C4-2B (cell line): Measurements from ENCODE around the gene HBA2.
A peak's percentile ranks its signal among the peaks of the same experiment; 100 is the strongest.
"Not testable (repeated sequence)": the region's sequence is repeated elsewhere in the genome, so short reads cannot be mapped to it uniquely, and the experiment has no call there.

Source experiments
- H3K27ac ChIP-seq: fragments of 450-650 bp; 2 replicates; pipeline ENCODE4 v1.5.1; 2017
- ZFX ChIP-seq: fragments of 450-650 bp; IDR thresholded peaks from 2 replicates; pipeline ENCODE4 v1.6.1; 2017
- TF ChIP-seq, protein P1 (sequence below): fragments of 450-650 bp; conservative IDR thresholded peaks from 2 replicates; pipeline ENCODE4 v1.5.1; 2017; ENCODE audit warnings: mild to moderate bottlenecking

Gene HBA2

DNA sequence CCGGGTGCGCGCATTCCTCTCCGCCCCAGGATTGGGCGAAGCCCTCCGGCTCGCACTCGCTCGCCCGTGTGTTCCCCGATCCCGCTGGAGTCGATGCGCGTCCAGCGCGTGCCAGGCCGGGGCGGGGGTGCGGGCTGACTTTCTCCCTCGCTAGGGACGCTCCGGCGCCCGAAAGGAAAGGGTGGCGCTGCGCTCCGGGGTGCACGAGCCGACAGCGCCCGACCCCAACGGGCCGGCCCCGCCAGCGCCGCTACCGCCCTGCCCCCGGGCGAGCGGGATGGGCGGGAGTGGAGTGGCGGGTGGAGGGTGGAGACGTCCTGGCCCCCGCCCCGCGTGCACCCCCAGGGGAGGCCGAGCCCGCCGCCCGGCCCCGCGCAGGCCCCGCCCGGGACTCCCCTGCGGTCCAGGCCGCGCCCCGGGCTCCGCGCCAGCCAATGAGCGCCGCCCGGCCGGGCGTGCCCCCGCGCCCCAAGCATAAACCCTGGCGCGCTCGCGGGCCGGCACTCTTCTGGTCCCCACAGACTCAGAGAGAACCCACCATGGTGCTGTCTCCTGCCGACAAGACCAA, at the start of gene HBA2:
HBA2 (plus strand) TSS at position 503 of the 568 bp plus-strand sequence; CDS start at position 540, 37 bp downstream.
- H3K27ac ChIP-seq, result not testable (repeated sequence)

DNA sequence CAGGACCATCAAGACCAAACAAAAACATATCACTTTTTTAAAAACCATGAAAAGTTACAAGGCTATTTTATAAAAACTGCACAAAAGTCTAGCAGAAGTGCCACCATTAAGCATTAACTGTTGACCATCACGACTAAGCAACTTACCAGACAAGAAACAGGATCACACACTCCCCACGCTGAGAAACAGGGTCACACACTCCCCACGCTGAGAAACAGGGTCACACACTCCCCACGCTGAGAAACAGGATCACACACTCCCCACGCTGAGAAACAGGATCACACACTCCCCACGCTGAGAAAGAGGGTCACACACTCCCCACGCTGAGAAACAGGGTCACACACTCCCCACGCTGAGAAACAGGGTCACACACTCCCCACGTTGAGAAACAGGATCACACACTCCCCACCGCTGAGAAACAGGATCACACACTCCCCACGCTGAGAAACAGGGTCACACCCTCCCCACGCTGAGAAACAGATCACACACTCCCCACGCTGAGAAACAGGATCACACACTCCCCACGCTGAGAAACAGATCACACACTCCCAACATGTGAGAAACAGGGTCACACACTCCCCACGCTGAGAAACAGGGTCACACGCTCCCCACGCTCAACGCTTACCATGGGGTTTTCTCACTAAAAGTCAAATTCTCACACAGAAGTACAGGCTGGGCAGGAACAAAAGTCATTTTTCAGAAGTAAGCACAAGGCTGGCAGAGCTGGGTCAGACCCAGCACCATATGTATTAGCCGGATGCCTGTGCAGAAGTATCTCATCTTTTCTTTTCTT, 48.9 kb upstream of the HBA2 start:
- not testable (repeated sequence) for H3K27ac ChIP-seq

DNA sequence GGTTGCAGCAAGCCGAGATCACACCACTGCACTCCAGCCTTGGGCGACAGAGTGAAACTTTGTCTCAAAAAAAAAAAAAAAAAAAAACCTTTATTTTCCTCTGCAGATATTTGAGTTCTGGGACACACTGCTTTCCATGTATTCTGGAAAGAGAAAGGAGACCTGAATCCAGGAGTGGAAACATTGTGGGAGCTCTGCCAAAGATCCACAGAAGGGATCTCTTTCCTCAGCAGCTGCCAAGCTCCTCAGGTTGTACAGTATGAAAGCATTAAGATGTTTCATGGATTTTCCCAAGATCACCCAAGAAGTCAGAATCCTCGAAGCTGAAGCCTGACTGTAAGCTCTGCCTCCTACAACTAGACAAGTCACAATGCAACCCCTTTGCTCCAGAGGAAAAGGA, 47.7 kb upstream of the HBA2 start:
- H3K27ac ChIP-seq, result no peak overlapping the region
- TF ChIP-seq ZFX, result no peak
- TF ChIP-seq, protein P1, sequence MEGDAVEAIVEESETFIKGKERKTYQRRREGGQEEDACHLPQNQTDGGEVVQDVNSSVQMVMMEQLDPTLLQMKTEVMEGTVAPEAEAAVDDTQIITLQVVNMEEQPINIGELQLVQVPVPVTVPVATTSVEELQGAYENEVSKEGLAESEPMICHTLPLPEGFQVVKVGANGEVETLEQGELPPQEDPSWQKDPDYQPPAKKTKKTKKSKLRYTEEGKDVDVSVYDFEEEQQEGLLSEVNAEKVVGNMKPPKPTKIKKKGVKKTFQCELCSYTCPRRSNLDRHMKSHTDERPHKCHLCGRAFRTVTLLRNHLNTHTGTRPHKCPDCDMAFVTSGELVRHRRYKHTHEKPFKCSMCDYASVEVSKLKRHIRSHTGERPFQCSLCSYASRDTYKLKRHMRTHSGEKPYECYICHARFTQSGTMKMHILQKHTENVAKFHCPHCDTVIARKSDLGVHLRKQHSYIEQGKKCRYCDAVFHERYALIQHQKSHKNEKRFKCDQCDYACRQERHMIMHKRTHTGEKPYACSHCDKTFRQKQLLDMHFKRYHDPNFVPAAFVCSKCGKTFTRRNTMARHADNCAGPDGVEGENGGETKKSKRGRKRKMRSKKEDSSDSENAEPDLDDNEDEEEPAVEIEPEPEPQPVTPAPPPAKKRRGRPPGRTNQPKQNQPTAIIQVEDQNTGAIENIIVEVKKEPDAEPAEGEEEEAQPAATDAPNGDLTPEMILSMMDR, result no peak

DNA sequence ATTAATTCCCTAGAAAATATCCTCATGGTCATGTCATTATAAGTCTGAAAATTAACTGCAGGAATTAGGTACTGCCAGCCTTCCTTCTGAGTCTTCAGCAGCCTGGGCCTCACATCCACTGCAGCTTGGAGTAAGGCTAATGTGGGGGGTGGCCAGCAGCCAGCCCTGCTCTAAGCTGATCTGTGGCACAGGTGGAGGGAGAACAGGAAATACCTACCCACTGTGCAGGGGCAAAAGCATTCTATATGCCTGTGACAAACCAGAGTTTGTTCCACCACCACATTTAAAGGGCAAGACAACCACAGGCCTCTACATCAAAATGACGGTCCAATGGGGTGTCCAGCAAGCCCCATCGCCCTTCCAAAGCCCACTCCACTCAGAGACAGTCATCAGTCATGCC, 43.6 kb upstream of the HBA2 start:
- TF ChIP-seq, protein P1, result no peak
- no peak for TF ChIP-seq ZFX
- H3K27ac ChIP-seq, result no peak overlapping the region

DNA sequence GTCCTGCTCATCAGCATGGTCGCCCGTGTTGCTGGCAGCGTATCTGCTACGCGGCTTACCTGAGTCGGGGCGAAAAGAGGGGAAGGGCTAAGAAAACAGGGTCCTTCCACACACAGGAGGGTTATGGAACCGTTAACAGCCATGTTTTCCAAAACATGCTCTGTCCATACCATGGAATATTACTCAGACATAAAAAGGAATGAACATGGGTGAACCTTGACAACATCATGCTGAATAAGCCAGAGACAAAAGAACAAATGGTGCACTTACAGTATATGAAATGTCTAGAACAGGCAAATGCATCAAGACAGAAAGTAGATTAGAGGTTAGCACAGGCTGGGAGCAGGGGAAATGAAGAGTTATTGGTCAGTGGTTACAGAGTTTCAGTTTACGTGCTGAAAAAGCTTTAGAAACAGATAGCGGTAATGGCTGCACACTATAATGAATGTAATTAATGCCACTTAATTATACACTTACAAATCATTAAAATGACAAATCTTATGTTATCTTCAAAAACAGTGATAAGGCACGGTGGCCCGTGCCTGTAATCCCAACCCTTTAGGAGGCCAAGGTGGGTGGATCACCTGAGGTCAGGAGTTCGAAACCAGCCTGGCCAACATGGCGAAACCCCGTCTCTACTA, 42.0 kb upstream of the HBA2 start:
- no peak overlapping the region for H3K27ac ChIP-seq
- TF ChIP-seq, protein P1, result no peak
- TF ChIP-seq ZFX, result no peak

DNA sequence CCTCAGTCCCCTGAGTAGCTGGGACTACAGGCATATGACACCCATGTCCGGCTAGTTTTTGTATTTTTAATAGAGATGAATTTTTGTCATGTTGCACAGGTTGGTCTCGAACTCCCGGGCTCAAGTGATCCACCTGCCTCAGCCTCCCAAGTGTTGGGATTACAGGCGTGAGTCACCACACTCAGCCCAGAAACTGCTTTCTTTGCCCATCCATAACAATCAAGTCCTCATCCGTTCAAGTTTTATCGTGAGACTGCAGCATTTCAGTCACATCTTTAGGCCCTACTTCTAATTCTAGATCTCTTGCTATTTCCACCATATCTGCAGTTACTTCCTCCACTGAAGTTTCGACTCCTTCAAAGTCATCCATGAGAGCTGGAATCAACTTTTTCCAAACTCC, 40.6 kb upstream of the HBA2 start:
- TF ChIP-seq, protein P1, result no peak
- no peak for TF ChIP-seq ZFX
- no peak overlapping the region for H3K27ac ChIP-seq

DNA sequence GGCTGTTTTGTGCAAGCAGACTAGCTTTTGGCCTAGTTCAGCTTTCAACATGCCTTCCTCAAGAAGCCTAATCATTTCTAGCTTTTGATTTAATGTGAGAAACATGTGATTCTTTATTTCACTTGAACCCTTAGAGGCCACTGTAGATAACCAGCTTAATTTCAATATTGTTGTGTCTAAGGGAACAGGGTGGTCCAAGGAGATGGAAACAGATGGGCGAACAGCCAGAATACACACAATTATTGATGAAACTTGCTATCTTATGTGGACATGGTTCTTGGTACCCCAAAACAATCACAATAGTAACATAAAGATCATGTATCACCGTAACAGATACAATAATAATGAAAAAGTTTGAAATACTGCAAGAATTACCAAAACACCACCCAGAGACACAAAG, 39.0 kb upstream of the HBA2 start:
- H3K27ac ChIP-seq, result no peak overlapping the region
- TF ChIP-seq, protein P1, result no peak
- TF ChIP-seq ZFX, result no peak

DNA sequence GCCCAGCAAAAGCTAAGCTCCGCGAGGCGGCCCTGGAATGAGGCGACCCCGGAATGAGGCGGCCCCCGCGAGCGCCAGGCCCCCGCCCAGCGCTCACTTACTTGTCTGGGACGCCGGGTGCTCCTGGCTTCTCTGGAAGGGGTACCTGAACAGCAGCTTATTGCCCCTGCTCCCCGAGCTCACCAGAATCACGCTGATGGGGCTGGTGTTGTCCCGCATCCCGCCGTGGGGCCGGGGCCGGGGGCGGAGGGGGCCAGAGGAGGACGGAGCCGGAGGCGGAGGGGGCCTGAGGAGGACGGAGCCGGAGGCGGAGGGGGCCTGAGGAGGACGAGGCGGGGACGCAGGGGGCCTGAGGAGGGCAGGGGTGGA, 34.6 kb upstream of the HBA2 start:
- TF ChIP-seq, protein P1, result no peak
- TF ChIP-seq ZFX, result no peak
- peak overlapping the region; percentile 87 for H3K27ac ChIP-seq
